ENCODE data around the gene COPS8. TPM values are rescaled to one million over a fixed set of nuclear protein-coding genes. Genes with fewer than 3 reads are reported as not detected.
A peak's percentile ranks its signal among the peaks of the same experiment; 100 is the strongest.

COPS8 gene
- total RNA-seq, 1 experiment from 2014 or later: 64.7 TPM

- Histone ChIP-seq H3K4me1 (replicated peaks; ENCODE audit: insufficient read depth) (no peaks in the 10 kb centered on the region), H3F3A (ENCODE audit: insufficient read depth, low read depth) (no peaks in the 10 kb centered on the region), H3K4me2 (no peak overlapping the region), H3K9me2 (ENCODE audit: insufficient read depth) (no peaks in the 10 kb centered on the region), H4K20me1 (ENCODE audit: insufficient read depth) (no peaks in the 10 kb centered on the region), H3K4me3 (no peak overlapping the region), H3K27me3 (ENCODE audit: insufficient read depth, low read depth) (peaks cover 60% of the 10 kb centered on the region), H3K27ac (no peak overlapping the region), H3K9me3 (ENCODE audit: insufficient read depth, low read depth) (no peaks in the 10 kb centered on the region), H3K79me2 (ENCODE audit: low read depth) (no peaks in the 10 kb centered on the region), H3K36me3 (ENCODE audit: low read depth) (no peaks in the 10 kb centered on the region), H2AFZ (no peak overlapping the region)
- DNase-seq: no peak
- ChIA-PET CTCF (no interaction called here), POLR2A (ENCODE audit: unreplicated experiment) (no interaction called here)
- TF ChIP-seq EZH2 (IDR thresholded peaks at IDR 0.05; ENCODE audit: low read depth): no peak
- TF ChIP-seq CTCF (conservative IDR thresholded peaks at IDR 0.05): no peak
- intact Hi-C loops (cut with micrococcal nuclease; ENCODE audit: unreplicated experiment): no loop called here
- BruUV-seq (replicated peaks): no TSS peak
These were observed 26.4 kb upstream of the COPS8 start for GRCh38 chr2:237059155-237059875.

GRCh38 chr2:237060534-237061312 is 25.0 kb upstream of the COPS8 start:
- H3K9me3 ChIP-seq (ENCODE audit: insufficient read depth, low read depth): no peaks in the 10 kb centered on the region
- H2AFZ ChIP-seq: no peak overlapping the region
- H3K4me2 ChIP-seq: no peak overlapping the region
- ChIA-PET POLR2A (ENCODE audit: unreplicated experiment) (interaction anchor here (0.6 kb wide), 1 partner anchor 1294 kb away, joined by 3 read pairs; no protein-coding TSS in a partner anchor), CTCF (interaction anchor here (0.9 to 1.0 kb wide), 2 partner anchors 88 to 1281 kb away, joined by 3 read pairs; no protein-coding TSS in a partner anchor)
- no peaks in the 10 kb centered on the region for H3K79me2 ChIP-seq (ENCODE audit: low read depth)
- H3K4me3 ChIP-seq: no peak overlapping the region
- no peaks in the 10 kb centered on the region for H3K4me1 ChIP-seq (replicated peaks; ENCODE audit: insufficient read depth)
- H3K36me3 ChIP-seq (ENCODE audit: low read depth): no peaks in the 10 kb centered on the region
- H3K27ac ChIP-seq: no peak overlapping the region
- no peak for TF ChIP-seq EZH2 (IDR thresholded peaks at IDR 0.05; ENCODE audit: low read depth)
- peak; percentile 83 for TF ChIP-seq CTCF (conservative IDR thresholded peaks at IDR 0.05)
- intact Hi-C loops (cut with micrococcal nuclease; ENCODE audit: unreplicated experiment): loop anchor here (1.0 to 5.0 kb wide), 4 partner anchors 547 to 1283 kb away; no protein-coding TSS in a partner anchor
- peaks cover 49% of the 10 kb centered on the region for H3K27me3 ChIP-seq (ENCODE audit: insufficient read depth, low read depth)
- no peaks in the 10 kb centered on the region for H3F3A ChIP-seq (ENCODE audit: insufficient read depth, low read depth)
- no TSS peak for BruUV-seq (replicated peaks)
- peak; percentile 55 to 61 for DNase-seq
- H3K9me2 ChIP-seq (ENCODE audit: insufficient read depth): no peaks in the 10 kb centered on the region
- no peaks in the 10 kb centered on the region for H4K20me1 ChIP-seq (ENCODE audit: insufficient read depth)

- CTCF ChIA-PET: interaction anchor here (0.9 to 1.0 kb wide), 2 partner anchors 89 to 1282 kb away, joined by 3 read pairs; no protein-coding TSS in a partner anchor
- intact Hi-C loops (cut with micrococcal nuclease; ENCODE audit: unreplicated experiment): loop anchor here (5.0 kb wide), 1 partner anchor 1284 kb away; no protein-coding TSS in a partner anchor
- no peaks in the 10 kb centered on the region for H3K9me2 ChIP-seq (ENCODE audit: insufficient read depth)
These were observed 24.3 kb upstream of the COPS8 start for GRCh38 chr2:237061356-237061755.

More at GRCh38 chr2:237061356-237061755, 24.3 kb upstream of the COPS8 start:
- BruUV-seq (replicated peaks): no TSS peak
- H3K27me3 ChIP-seq (ENCODE audit: insufficient read depth, low read depth): peaks cover 43% of the 10 kb centered on the region
- no peak overlapping the region for H3K27ac ChIP-seq
- POLR2A ChIA-PET (ENCODE audit: unreplicated experiment): interaction anchor here (0.6 kb wide), 1 partner anchor 1295 kb away, joined by 3 read pairs; no protein-coding TSS in a partner anchor
- no peaks in the 10 kb centered on the region for H3K79me2 ChIP-seq (ENCODE audit: low read depth)
- TF ChIP-seq EZH2 (IDR thresholded peaks at IDR 0.05; ENCODE audit: low read depth) (no peak), CTCF (conservative IDR thresholded peaks at IDR 0.05) (no peak)
- no peak overlapping the region for H3K4me2 ChIP-seq
- H3K4me3 ChIP-seq: no peak overlapping the region
- no peak for DNase-seq
- H3K36me3 ChIP-seq (ENCODE audit: low read depth): no peaks in the 10 kb centered on the region
- H3K4me1 ChIP-seq (replicated peaks; ENCODE audit: insufficient read depth): no peaks in the 10 kb centered on the region
- no peaks in the 10 kb centered on the region for H3F3A ChIP-seq (ENCODE audit: insufficient read depth, low read depth)
- H3K9me3 ChIP-seq (ENCODE audit: insufficient read depth, low read depth): no peaks in the 10 kb centered on the region
- no peak overlapping the region for H2AFZ ChIP-seq
- no peaks in the 10 kb centered on the region for H4K20me1 ChIP-seq (ENCODE audit: insufficient read depth)

Measured in PC-9 (cell line).